MCF 10A (cell line): Measurements from ENCODE around the gene B4GALT3. TPM values are rescaled to one million over a fixed set of nuclear protein-coding genes. Genes with fewer than 3 reads are reported as not detected.
A peak's percentile ranks its signal among the peaks of the same experiment; 100 is the strongest.
"Not testable (repeated sequence)": the region's sequence is repeated elsewhere in the genome, so short reads cannot be mapped to it uniquely, and the experiment has no call there.

Experiments
- BruUV-seq: library from RNA; stranded (reverse); fragments of 400-500 nt; replicated peaks from 2 replicates; lab custom pipeline; 2021; lab: Mats Ljungman, UMichigan
- CTCF ChIA-PET: fragments of 300-600 bp; sonication (Branson Sonifier 250); formaldehyde crosslinking; extraction: SDS; loops from one replicate; lab custom pipeline; 2021; ENCODE audit warnings: antibody characterized with exemption, inconsistent platforms; lab: Yijun Ruan, JAX
- POLR2A ChIA-PET: fragments of 300-600, 350-650 bp; sonication (Branson Sonifier 250); formaldehyde crosslinking; extraction: SDS; loops from one replicate; lab custom pipeline; 2020; ENCODE audit warnings: antibody characterized with exemption, inconsistent platforms; lab: Yijun Ruan, JAX
- DNase-seq: peaks from one replicate; pipeline ENCODE4 v3.0.0-alpha.2; 2018; ENCODE audit not compliant: unreplicated experiment
- H3K27ac Mint-ChIP-seq: one replicate; pipeline ENCODE4 v1.8.0; 2022; ENCODE audit warnings: mild to moderate bottlenecking, low read depth, mixed read lengths; ENCODE audit not compliant: unreplicated experiment
- H3K27me3 Mint-ChIP-seq: one replicate; pipeline ENCODE4 v1.8.0; 2022; ENCODE audit warnings: mixed read lengths; ENCODE audit not compliant: insufficient read depth, unreplicated experiment
- H3K36me3 Mint-ChIP-seq: one replicate; pipeline ENCODE4 v1.8.0; 2022; ENCODE audit warnings: mild to moderate bottlenecking, moderate library complexity, mixed read lengths; ENCODE audit not compliant: insufficient read depth, unreplicated experiment
- H3K4me1 Mint-ChIP-seq: one replicate; pipeline ENCODE4 v1.8.0; 2022; ENCODE audit warnings: mixed read lengths; ENCODE audit not compliant: insufficient read depth, unreplicated experiment
- H3K4me3 Mint-ChIP-seq: one replicate; pipeline ENCODE4 v1.8.0; 2022; ENCODE audit warnings: mild to moderate bottlenecking, moderate library complexity, mixed read lengths; ENCODE audit not compliant: unreplicated experiment
- H3K9me3 Mint-ChIP-seq: one replicate; pipeline ENCODE4 v1.8.0; 2022; ENCODE audit warnings: mixed read lengths; ENCODE audit not compliant: unreplicated experiment
- CTCF ChIP-seq: fragments of 200-600 bp; IDR thresholded peaks from one replicate; pipeline ENCODE4 v1.8.0; 2022; ENCODE audit warnings: antibody characterized with exemption, mild to moderate bottlenecking; ENCODE audit not compliant: unreplicated experiment
- intact Hi-C: fragments of 100-400 bp; cut with micrococcal nuclease; formaldehyde crosslinking; loops from 2 replicates; pipeline ENCODE4 v1.14.1; 2022
- total RNA-seq: library from RNA; stranded (reverse); gene quantifications from 2 replicates; pipeline ENCODE4 v1.2.3, GENCODE V29; 2022

Gene B4GALT3
- total RNA-seq, 1 experiment from 2014 or later, result 51.7 TPM

- peaks cover 22% of the 10 kb centered on the region for H3K36me3 Mint-ChIP-seq
- TF ChIP-seq CTCF, result peak; percentile 62
- H3K27ac Mint-ChIP-seq, result peak within 1 kb of the TSS; percentile 88
- intact Hi-C loops, result loop anchor here (1.0 to 10.0 kb wide), 5 partner anchors 16 to 509 kb away; partner anchors contain the start of gene NDUFS2
- peak within 1 kb of the TSS; percentile 90 for H3K4me3 Mint-ChIP-seq
- H3K9me3 Mint-ChIP-seq, result no peaks in the 10 kb centered on the region
- CTCF ChIA-PET, result interaction anchor here (0.5 to 18.5 kb wide), 56 partner anchors 8 to 1339 kb away, joined by 3 to 444 read pairs (median 5); partner anchors contain the start of genes ADAMTS4, B4GALT3, CFAP126 and FCER1G
- DNase-seq, result peak; percentile 100
- peaks cover 22% of the 10 kb centered on the region for H3K4me1 Mint-ChIP-seq
- H3K27me3 Mint-ChIP-seq, result no peaks in the 10 kb centered on the region
- BruUV-seq, result no TSS peak
- POLR2A ChIA-PET, result interaction anchor here (0.6 to 6.8 kb wide), 36 partner anchors 9 to 937 kb away, joined by 3 to 81 read pairs (median 4); partner anchors contain the start of genes ADAMTS4, B4GALT3, DEDD and F11R
Measured at GRCh38 chr1:161225534-161226319, 48.4 kb upstream of the B4GALT3 start, which contains the start of gene TOMM40L. TSS of gene TOMM40L (plus strand) at chr1:161226060. CDS start at chr1:161226490, 430 bp downstream.

GRCh38 chr1:161225178-161225533 is 47.8 kb upstream of the B4GALT3 start:
- intact Hi-C loops, result loop anchor here (1.0 to 10.0 kb wide), 5 partner anchors 16 to 510 kb away; partner anchors contain the start of gene NDUFS2
- no peak for DNase-seq
- ChIA-PET POLR2A (interaction anchor here (0.6 to 6.8 kb wide), 25 partner anchors 8 to 512 kb away, joined by 3 to 81 read pairs (median 5); partner anchors contain the start of genes ADAMTS4, B4GALT3, DEDD and NDUFS2), CTCF (interaction anchor here (0.6 to 18.5 kb wide), 43 partner anchors 8 to 1340 kb away, joined by 3 to 444 read pairs (median 8); partner anchors contain the start of genes ADAMTS4, B4GALT3, CFAP126 and FCER1G)
- BruUV-seq, result no TSS peak
- no peak for TF ChIP-seq CTCF
- no peaks in the 10 kb centered on the region for H3K9me3 Mint-ChIP-seq
- H3K27ac Mint-ChIP-seq, result peak overlapping the region; percentile 88
- no peak overlapping the region for H3K4me3 Mint-ChIP-seq
- H3K4me1 Mint-ChIP-seq, result peaks cover 22% of the 10 kb centered on the region
- H3K36me3 Mint-ChIP-seq, result peaks cover 19% of the 10 kb centered on the region
- H3K27me3 Mint-ChIP-seq, result no peaks in the 10 kb centered on the region

GRCh38 chr1:161224695-161225087 is 47.4 kb upstream of the B4GALT3 start:
- intact Hi-C loops, result loop anchor here (1.0 to 10.0 kb wide), 5 partner anchors 15 to 510 kb away; partner anchors contain the start of gene NDUFS2
- H3K4me3 Mint-ChIP-seq, BruUV-seq, H3K9me3 Mint-ChIP-seq, DNase-seq, H3K27ac Mint-ChIP-seq, H3K27me3 Mint-ChIP-seq: not testable (repeated sequence)
- POLR2A ChIA-PET, result interaction anchor here (0.6 to 6.8 kb wide), 6 partner anchors 8 to 149 kb away, joined by 3 to 81 read pairs (median 8); partner anchors contain the start of genes ADAMTS4, NDUFS2 and SDHC
- Mint-ChIP-seq H3K4me1 (peaks cover 22% of the 10 kb centered on the region), H3K36me3 (peaks cover 15% of the 10 kb centered on the region)
- CTCF ChIA-PET, result interaction anchor here (0.8 to 18.5 kb wide), 17 partner anchors 7 to 796 kb away, joined by 3 to 444 read pairs (median 23); partner anchors contain the start of genes ADAMTS4, FCER1G, NDUFS2 and NR1I3

- TF ChIP-seq CTCF, result no peak
- Mint-ChIP-seq H3K27ac (no peak overlapping the region), H3K4me1 (peaks cover 22% of the 10 kb centered on the region), H3K4me3 (no peak overlapping the region), H3K9me3 (no peaks in the 10 kb centered on the region), H3K27me3 (no peaks in the 10 kb centered on the region), H3K36me3 (peaks cover 8% of the 10 kb centered on the region)
- POLR2A ChIA-PET, result interaction anchor here (0.6 to 6.8 kb wide), 4 partner anchors 20 to 90 kb away, joined by 3 to 81 read pairs (median 32); partner anchors contain the start of genes ADAMTS4, NDUFS2 and SDHC
- CTCF ChIA-PET, result interaction anchor here (0.8 to 18.5 kb wide), 14 partner anchors 7 to 796 kb away, joined by 3 to 444 read pairs (median 38); partner anchors contain the start of genes ADAMTS4, FCER1G, NDUFS2 and NR1I3
- no TSS peak for BruUV-seq
- intact Hi-C loops, result loop anchor here (2.0 to 10.0 kb wide), 2 partner anchors 21 to 511 kb away; partner anchors contain the start of gene NDUFS2
- DNase-seq, result no peak
Measured at GRCh38 chr1:161223805-161224694, 46.7 kb upstream of the B4GALT3 start.
